Fibroblast of mammary gland (primary cell): ENCODE data around the gene RFX6.

Experiments used
- DNase-seq: peaks from one replicate; pipeline ENCODE4 v3.0.0-alpha.2; 2010; ENCODE audit warnings: low read depth
- H3K4me3 ChIP-seq: 2 replicates; pipeline ENCODE4 v1.5.1; 2011; ENCODE audit warnings: low read depth, mild to moderate bottlenecking, low read length, moderate library complexity; ENCODE audit not compliant: control insufficient read depth
- CTCF ChIP-seq: conservative IDR thresholded peaks from 2 replicates; pipeline ENCODE4 v1.5.1; 2011; ENCODE audit warnings: low read depth, low read length, inconsistent platforms; ENCODE audit not compliant: control insufficient read depth, insufficient read depth

Gene RFX6

GRCh38 chr6:116877743-116878142 is 701 bp downstream of the RFX6 start:
- TF ChIP-seq CTCF, result no peak
- no peak for DNase-seq
- no peak overlapping the region for H3K4me3 ChIP-seq

GRCh38 chr6:116881236-116881635 is 4.2 kb downstream of the RFX6 start:
- TF ChIP-seq CTCF, result peak; percentile 30
- DNase-seq, result peak; percentile 7

GRCh38 chr6:116883005-116883404 is 6.0 kb downstream of the RFX6 start:
- DNase-seq, result peak; percentile 23
- no peak for TF ChIP-seq CTCF
- H3K4me3 ChIP-seq, result no peak overlapping the region

More at GRCh38 chr6:116881236-116881635, 4.2 kb downstream of the RFX6 start:
- no peak overlapping the region for H3K4me3 ChIP-seq

GRCh38 chr6:116884530-116884929 is 7.5 kb downstream of the RFX6 start:
- no peak for DNase-seq
- H3K4me3 ChIP-seq, result no peak overlapping the region
- TF ChIP-seq CTCF, result no peak

- H3K4me3 ChIP-seq, result no peak overlapping the region
- DNase-seq, result no peak
- no peak for TF ChIP-seq CTCF
Measured at GRCh38 chr6:116887168-116887567, 10.1 kb downstream of the RFX6 start.

- no peak for DNase-seq
- no peak overlapping the region for H3K4me3 ChIP-seq
- no peak for TF ChIP-seq CTCF
Measured at GRCh38 chr6:116887894-116888293, 10.9 kb downstream of the RFX6 start.

GRCh38 chr6:116888732-116889360 is 11.8 kb downstream of the RFX6 start:
- DNase-seq, result no peak
- TF ChIP-seq CTCF, result no peak
- no peak overlapping the region for H3K4me3 ChIP-seq
